Mesendoderm (in vitro differentiated cells): ENCODE data around the gene C16orf86.
"Not testable (repeated sequence)": the region's sequence is repeated elsewhere in the genome, so short reads cannot be mapped to it uniquely, and the experiment has no call there.

Experiments used
- DNase-seq: peaks from one replicate; pipeline ENCODE4 v3.0.0; 2013
- H2AK5ac ChIP-seq: 2 replicates; pipeline ENCODE4 v1.6.1; 2013; ENCODE audit warnings: low read length, inconsistent platforms
- H2BK120ac ChIP-seq: 2 replicates; pipeline ENCODE4 v1.6.1; 2013; ENCODE audit warnings: low read depth, mild to moderate bottlenecking, low read length, moderate library complexity, mixed read lengths
- H2BK15ac ChIP-seq: replicated peaks from 2 replicates; pipeline ENCODE4 v1.6.1; 2013; ENCODE audit warnings: low read depth, mild to moderate bottlenecking, moderate library complexity
- H2BK5ac ChIP-seq: 2 replicates; pipeline ENCODE4 v1.6.1; 2013; ENCODE audit warnings: low read length, inconsistent platforms
- H3K18ac ChIP-seq: 2 replicates; pipeline ENCODE4 v1.6.1; 2013; ENCODE audit warnings: mild to moderate bottlenecking, low read length, mixed read lengths
- H3K23ac ChIP-seq: one replicate; pipeline ENCODE4 v1.6.1; 2013; ENCODE audit warnings: low read length
- H3K27ac ChIP-seq: 2 replicates; pipeline ENCODE4 v1.5.1; 2013; ENCODE audit warnings: low read depth, mild to moderate bottlenecking, inconsistent platforms, low read length, moderate library complexity
- H3K27me3 ChIP-seq: 2 replicates; pipeline ENCODE4 v1.6.1; 2013; ENCODE audit warnings: low read length, control low read depth, mild to moderate bottlenecking, inconsistent platforms; ENCODE audit not compliant: insufficient read depth, poor library complexity
- H3K36me3 ChIP-seq: 2 replicates; pipeline ENCODE4 v1.6.1; 2013; ENCODE audit warnings: low read length, inconsistent platforms; ENCODE audit not compliant: control insufficient read depth, insufficient read depth
- H3K4ac ChIP-seq: one replicate; pipeline ENCODE4 v1.6.1; 2013; ENCODE audit warnings: low read depth, mild to moderate bottlenecking, low read length, moderate library complexity
- H3K4me1 ChIP-seq: 2 replicates; pipeline ENCODE4 v1.6.1; 2013; ENCODE audit warnings: low read depth, low read length, inconsistent platforms; ENCODE audit not compliant: control insufficient read depth
- H3K4me2 ChIP-seq: 2 replicates; pipeline ENCODE4 v1.6.1; 2013; ENCODE audit warnings: low read length
- H3K4me3 ChIP-seq: 2 replicates; pipeline ENCODE4 v1.5.1; 2013; ENCODE audit warnings: mild to moderate bottlenecking, low read length
- H3K56ac ChIP-seq: one replicate; pipeline ENCODE4 v1.6.1; 2013; ENCODE audit warnings: low read length
- H3K79me1 ChIP-seq: 2 replicates; pipeline ENCODE4 v1.6.1; 2013; ENCODE audit warnings: low read length, inconsistent platforms
- H3K79me2 ChIP-seq: 2 replicates; pipeline ENCODE4 v1.6.1; 2013; ENCODE audit warnings: mild to moderate bottlenecking, low read length; ENCODE audit not compliant: control insufficient read depth, insufficient read depth
- H3K9ac ChIP-seq: 2 replicates; pipeline ENCODE4 v1.6.1; 2013; ENCODE audit warnings: low read length, inconsistent platforms
- H4K5ac ChIP-seq: one replicate; pipeline ENCODE4 v1.6.1; 2013; ENCODE audit warnings: low read length
- H4K8ac ChIP-seq: one replicate; pipeline ENCODE4 v1.6.1; 2013; ENCODE audit warnings: low read depth, mild to moderate bottlenecking, control low read depth, low read length, moderate library complexity
- WGBS: extraction: QIAGEN DNeasy Blood & Tissue Kit; methylation state at CpG from one replicate; pipeline ENCODE4 v1.1.7; 2013; ENCODE audit warnings: low lambda C conversion rate, missing lambda C conversion rate; ENCODE audit not compliant: insufficient coverage; ENCODE audit errors: extremely low coverage; 5-methylcytosine and 5-hydroxymethylcytosine counted together

C16orf86 gene

DNA sequence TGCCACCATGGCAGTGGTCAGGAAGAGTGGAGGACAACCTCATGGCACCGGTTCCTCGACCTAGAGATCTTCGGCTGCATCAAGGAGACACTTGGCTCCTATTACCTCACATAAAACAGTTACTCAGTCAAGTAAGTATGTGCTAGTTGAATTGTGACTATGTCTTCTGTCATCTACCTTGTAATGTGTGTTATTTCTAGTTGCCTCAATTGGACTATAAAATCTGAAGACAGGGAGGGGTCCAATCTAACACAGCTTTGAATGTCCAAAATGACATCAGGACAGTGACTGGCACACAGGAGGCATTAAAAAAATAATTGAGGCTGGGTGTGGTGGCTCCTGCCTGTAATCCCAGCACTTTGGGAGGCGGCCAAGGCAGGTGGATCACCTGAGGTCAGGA is 17.2 kb downstream of the C16orf86 start:
- no CpG with 5 or more reads among the region's 4 CpGs for WGBS

DNA sequence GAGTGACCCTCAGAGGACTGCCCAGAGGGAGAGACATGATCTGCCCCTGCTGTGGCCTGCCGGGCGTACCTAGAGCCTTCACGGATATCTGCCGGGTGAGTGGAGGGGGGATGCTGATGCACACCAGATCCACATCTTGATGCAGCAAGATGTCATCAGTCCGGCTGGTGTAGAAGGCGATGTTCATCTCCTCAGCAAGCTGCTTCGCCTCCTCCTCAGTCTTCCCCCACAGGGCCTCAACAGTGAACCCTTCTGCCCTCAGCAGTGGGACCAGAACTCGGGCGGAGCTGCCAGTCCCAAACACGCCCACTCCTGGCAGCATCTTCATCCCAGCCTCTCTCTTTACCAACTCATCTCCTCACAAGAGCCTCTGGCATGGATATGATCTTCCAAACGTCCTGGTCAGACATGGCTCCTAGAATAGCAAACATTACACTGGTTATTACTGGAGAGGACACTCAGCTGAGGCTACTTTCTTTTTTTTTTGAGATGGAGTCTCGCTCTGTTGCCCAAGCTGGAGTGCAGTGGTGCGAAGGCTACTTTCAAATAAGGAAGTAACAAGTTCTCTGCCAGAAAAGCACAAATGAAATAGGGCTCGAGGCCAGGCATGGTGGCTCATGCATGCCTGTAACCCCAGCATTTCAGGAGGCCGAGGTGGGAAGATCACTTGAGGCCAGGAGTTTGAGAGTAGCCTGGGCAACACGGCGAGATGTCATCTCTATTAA is 18.9 kb downstream of the C16orf86 start:
- Histone ChIP-seq H2BK15ac (no peak overlapping the region), H3K4me3 (no peak overlapping the region), H3K4ac (no peak overlapping the region), H3K79me1 (no peaks in the 10 kb centered on the region), H3K56ac (no peak overlapping the region), H3K18ac (no peak overlapping the region), H2AK5ac (no peak overlapping the region), H3K4me2 (no peak overlapping the region), H3K36me3 (peaks cover 2% of the 10 kb centered on the region), H3K4me1 (no peaks in the 10 kb centered on the region), H2BK120ac (no peak overlapping the region), H3K27ac (no peak overlapping the region), H3K79me2 (no peaks in the 10 kb centered on the region), H3K27me3 (no peaks in the 10 kb centered on the region), H4K5ac (no peak overlapping the region), H4K8ac (no peak overlapping the region), H3K9ac (no peak overlapping the region), H3K23ac (no peak overlapping the region), H2BK5ac (no peak overlapping the region)
- WGBS: no CpG with 5 or more reads among the region's 17 CpGs
- DNase-seq: no peak

More for the DNA sequence above, 17.2 kb downstream of the C16orf86 start:
- Histone ChIP-seq H3K4ac (no peak overlapping the region), H2BK15ac (no peak overlapping the region), H3K56ac (no peak overlapping the region), H4K5ac (no peak overlapping the region), H3K27me3 (no peaks in the 10 kb centered on the region), H3K79me1 (no peaks in the 10 kb centered on the region), H3K4me2 (no peak overlapping the region), H4K8ac (no peak overlapping the region), H3K4me1 (no peaks in the 10 kb centered on the region), H3K18ac (no peak overlapping the region), H3K4me3 (no peak overlapping the region), H3K27ac (no peak overlapping the region), H3K23ac (no peak overlapping the region), H3K79me2 (no peaks in the 10 kb centered on the region), H2BK5ac (no peak overlapping the region), H3K9ac (no peak overlapping the region), H3K36me3 (peaks cover 2% of the 10 kb centered on the region), H2BK120ac (no peak overlapping the region), H2AK5ac (no peak overlapping the region)
- DNase-seq: no peak

DNA sequence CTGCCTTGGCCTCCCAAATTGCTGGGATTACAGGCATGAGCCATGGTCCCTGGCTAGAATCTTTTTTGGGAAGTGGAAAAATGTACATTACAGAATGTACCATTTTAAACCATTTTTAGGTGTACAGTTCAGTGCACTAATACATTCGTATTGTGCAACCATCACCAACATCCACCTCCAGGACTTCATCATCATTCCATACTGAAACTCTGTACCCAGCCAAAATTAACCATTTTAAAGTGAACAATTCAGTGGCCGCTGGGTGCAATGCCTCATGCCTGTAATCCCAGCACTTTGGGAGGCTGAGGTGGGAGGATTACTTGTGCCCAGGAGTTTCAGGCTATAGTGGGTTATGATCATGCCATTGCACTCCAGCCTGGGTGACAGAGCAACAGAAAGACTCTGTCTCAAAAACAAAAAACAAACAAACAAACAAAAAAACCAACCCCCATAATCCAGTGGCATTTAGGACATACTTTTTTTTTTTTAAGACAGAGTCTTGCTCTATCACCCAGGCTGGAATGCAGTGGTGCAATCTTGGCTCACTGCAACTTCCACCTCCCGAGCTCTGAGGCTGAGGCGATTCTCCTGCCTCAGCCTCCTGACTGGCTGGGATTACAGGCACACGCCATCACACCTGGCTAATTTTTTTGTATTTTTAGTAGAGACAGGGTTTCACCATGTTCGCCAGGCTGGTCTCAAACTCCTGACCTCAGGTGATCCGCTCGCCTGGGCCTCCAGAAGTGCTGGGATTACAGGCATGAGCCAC is 27.1 kb downstream of the C16orf86 start:
- H4K8ac ChIP-seq, H3K4me2 ChIP-seq, H2BK15ac ChIP-seq, H2BK120ac ChIP-seq, H2BK5ac ChIP-seq, H2AK5ac ChIP-seq, DNase-seq, H4K5ac ChIP-seq, H3K27ac ChIP-seq, H3K56ac ChIP-seq, H3K36me3 ChIP-seq, H3K79me1 ChIP-seq, H3K18ac ChIP-seq, H3K4me1 ChIP-seq, H3K23ac ChIP-seq, H3K27me3 ChIP-seq, H3K79me2 ChIP-seq, H3K4me3 ChIP-seq, H3K4ac ChIP-seq, H3K9ac ChIP-seq: not testable (repeated sequence)
- no CpG with 5 or more reads among the region's 8 CpGs for WGBS

DNA sequence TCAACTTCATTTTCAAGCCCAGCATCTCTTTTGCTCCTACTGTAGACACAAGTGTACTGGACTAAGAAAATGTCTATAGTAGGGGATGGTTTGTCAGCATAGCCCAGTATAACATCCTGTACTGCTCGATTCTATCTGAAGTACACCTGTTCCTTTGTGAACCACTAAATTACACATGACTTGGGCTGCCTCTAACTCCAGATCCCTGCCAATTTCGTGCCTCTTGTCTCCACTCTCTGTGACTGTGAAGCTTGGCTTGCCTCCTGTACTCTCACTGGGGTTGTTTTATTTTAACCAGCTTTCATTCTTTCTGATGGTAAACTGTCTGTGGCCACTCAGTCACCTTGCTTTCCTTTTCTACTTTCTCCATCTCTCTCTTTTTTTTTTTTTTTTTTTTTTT is 28.0 kb downstream of the C16orf86 start:
- Histone ChIP-seq H2BK5ac (no peak overlapping the region), H3K4me1 (no peaks in the 10 kb centered on the region), H3K23ac (no peak overlapping the region), H3K56ac (no peak overlapping the region), H4K8ac (no peak overlapping the region), H3K9ac (no peak overlapping the region), H3K79me1 (peaks cover 4% of the 10 kb centered on the region), H3K36me3 (no peaks in the 10 kb centered on the region), H3K4ac (no peak overlapping the region), H2BK15ac (no peak overlapping the region), H2AK5ac (no peak overlapping the region), H3K27ac (no peak overlapping the region), H3K4me3 (no peak overlapping the region), H2BK120ac (no peak overlapping the region), H3K79me2 (no peaks in the 10 kb centered on the region), H3K18ac (no peak overlapping the region), H4K5ac (no peak overlapping the region), H3K4me2 (no peak overlapping the region), H3K27me3 (no peaks in the 10 kb centered on the region)
- no peak for DNase-seq
- WGBS: no CpG with 5 or more reads among the region's 2 CpGs

DNA sequence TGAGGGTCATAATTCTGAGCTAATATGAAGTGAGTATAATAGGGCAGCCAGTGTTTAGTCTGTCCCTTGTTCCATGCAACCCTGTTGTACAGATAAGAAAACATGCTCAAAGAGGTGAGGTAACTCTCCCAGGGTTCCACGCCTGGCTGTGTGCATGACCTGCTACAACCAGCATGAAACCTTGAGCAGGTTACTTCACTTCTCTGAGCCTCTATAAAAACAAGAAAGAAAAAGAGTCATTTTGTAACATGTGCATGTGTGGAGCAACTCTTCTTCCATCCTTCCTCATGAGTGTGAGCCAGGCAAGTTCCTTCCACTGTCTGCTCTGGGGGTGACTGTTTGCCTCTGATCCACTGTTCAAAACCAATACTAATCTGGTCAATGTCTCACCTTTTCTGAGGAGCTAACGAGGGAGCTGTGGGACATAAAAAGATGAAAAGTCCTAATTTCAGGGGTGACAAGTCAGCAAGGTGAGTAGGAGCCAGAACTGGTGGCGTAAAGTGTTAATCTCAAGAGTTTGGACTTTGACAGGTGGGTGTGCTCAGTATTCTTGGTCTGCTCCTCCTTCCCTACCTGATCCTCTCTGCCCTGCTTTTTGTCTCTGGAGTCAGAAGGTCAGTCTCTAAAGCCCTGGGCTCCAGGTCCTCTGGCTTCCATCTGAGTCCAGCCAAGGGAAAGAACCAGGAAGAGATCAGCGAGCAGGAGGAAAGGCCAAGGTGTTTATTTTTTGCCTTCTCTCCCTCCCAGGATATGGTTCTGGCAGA is 31.0 kb downstream of the C16orf86 start:
- Histone ChIP-seq H3K4me2 (no peak overlapping the region), H3K4me1 (no peaks in the 10 kb centered on the region), H3K9ac (no peak overlapping the region), H3K79me1 (peaks cover 7% of the 10 kb centered on the region), H3K56ac (no peak overlapping the region), H4K5ac (no peak overlapping the region), H2AK5ac (no peak overlapping the region), H3K4ac (no peak overlapping the region), H2BK15ac (no peak overlapping the region), H3K18ac (no peak overlapping the region), H3K79me2 (no peaks in the 10 kb centered on the region), H3K4me3 (no peak overlapping the region), H2BK120ac (no peak overlapping the region), H3K36me3 (no peaks in the 10 kb centered on the region), H4K8ac (no peak overlapping the region), H3K23ac (no peak overlapping the region), H3K27ac (no peak overlapping the region), H2BK5ac (no peak overlapping the region), H3K27me3 (no peaks in the 10 kb centered on the region)
- no CpG with 5 or more reads among the region's 4 CpGs for WGBS
- DNase-seq: no peak
